K562 (cell line): ENCODE results near the gene TEX14. TPM values are rescaled to one million over a fixed set of nuclear protein-coding genes. Genes with fewer than 3 reads are reported as not detected.
A peak's percentile ranks its signal among the peaks of the same experiment; 100 is the strongest.

Experiments used
- BRD9 ChIP-seq: fragments of 450-650 bp; IDR thresholded peaks from 2 replicates; pipeline ENCODE4 v1.6.1; 2018; ENCODE audit warnings: low read depth; ENCODE audit not compliant: partially characterized antibody
- BRF1 ChIP-seq: IDR thresholded peaks from 3 replicates; pipeline ENCODE4 v1.6.1; 2011; ENCODE audit warnings: borderline replicate concordance, mild to moderate bottlenecking; ENCODE audit not compliant: insufficient read length; ENCODE audit errors: extremely low read depth
- CEBPB ChIP-seq: fragments of 450-650 bp; IDR thresholded peaks from 2 replicates; pipeline ENCODE4 v1.6.1; 2016; ENCODE audit warnings: missing genetic modification characterization, missing compliant biosample characterization
- DPF2 ChIP-seq: fragments of 450-650 bp; IDR thresholded peaks from 2 replicates; pipeline ENCODE4 v1.6.1; 2016
- ID3 ChIP-seq, 2 experiments: fragments of 250-450 bp in 1 of 2; fragments of 450-650 bp in 1 of 2; sonication (Bioruptor Pico) in 1 of 2; IDR thresholded peaks; 2 replicates each; pipeline versions ENCODE4 v1.6.1 to v1.8.0; 2016 to 2021; ENCODE audit warnings: mild to moderate bottlenecking in 2 of 2, moderate library complexity in 2 of 2, missing compliant biosample characterization in 1 of 2, missing genetic modification characterization in 1 of 2
- KAT2B ChIP-seq: IDR thresholded peaks from one replicate; pipeline ENCODE4 v1.6.1; 2012; ENCODE audit warnings: low read depth, mild to moderate bottlenecking, control low read depth, inconsistent platforms, low read length, moderate library complexity
- NRF1 ChIP-seq, 2 experiments: fragments of 450-650 bp; IDR thresholded peaks in 1 of 2; conservative IDR thresholded peaks in 1 of 2; 2 replicates each; pipeline ENCODE4 v1.6.1; 2014; ENCODE audit warnings: mild to moderate bottlenecking in 2 of 2
- PHF8 ChIP-seq: fragments of 200-600 bp; sonication (generic); IDR thresholded peaks from 2 replicates; pipeline ENCODE4 v1.6.1; 2012; ENCODE audit warnings: mixed run types, mild to moderate bottlenecking, inconsistent platforms, low read length, moderate library complexity, borderline replicate concordance
- RNF2 ChIP-seq: sonication (generic); IDR thresholded peaks from 2 replicates; pipeline ENCODE4 v1.6.1; 2016
- TBP ChIP-seq: optimal IDR thresholded peaks from 2 replicates; pipeline ENCODE3; 2011; ENCODE audit warnings: low read depth, low read length, improper control_type of control experiment
- TEAD2 ChIP-seq: fragments of 450-650 bp; IDR thresholded peaks from 2 replicates; pipeline ENCODE4 v1.6.1; 2016; ENCODE audit warnings: missing genetic modification characterization, control low read depth, missing compliant biosample characterization
- TGIF2 ChIP-seq: sonication (generic); formaldehyde crosslinking; IDR thresholded peaks from 2 replicates; pipeline ENCODE4 v1.8.1; 2022; ENCODE audit warnings: mild to moderate bottlenecking, missing genetic modification reagents, moderate library complexity
- ZBTB11 ChIP-seq, 3 experiments: fragments of 200-800 bp in 1 of 3; fragments of 250-450 bp in 1 of 3; fragments of 450-650 bp in 1 of 3; sonication (Bioruptor Pico) in 1 of 3; sonication (Bioruptor generic) in 1 of 3; formaldehyde crosslinking in 1 of 3; IDR thresholded peaks; 2 replicates each; pipeline versions ENCODE4 v1.6.1 to v1.8.0; 2016 to 2022; ENCODE audit warnings: mild to moderate bottlenecking in 2 of 3, missing genetic modification characterization in 2 of 3, missing compliant biosample characterization in 1 of 3, moderate library complexity in 1 of 3
- ZNF134 ChIP-seq: fragments of 250-450 bp; sonication (Bioruptor Pico); conservative IDR thresholded peaks from 2 replicates; pipeline ENCODE4 v1.4.0; 2020
- ZNF224 ChIP-seq: sonication (generic); formaldehyde crosslinking; IDR thresholded peaks from 2 replicates; pipeline ENCODE4 v1.8.0; 2022; ENCODE audit warnings: mild to moderate bottlenecking, missing genetic modification reagents
- ZNF707 ChIP-seq: fragments of 250-450 bp; sonication (Bioruptor Pico); conservative IDR thresholded peaks from 2 replicates; pipeline ENCODE4 v1.8.0; 2022; ENCODE audit warnings: inconsistent platforms, mild to moderate bottlenecking, moderate library complexity
- polyA plus RNA-seq, 8 experiments: library from polyadenylated mRNA; depleted of rRNA in 4 of 8; stranded (reverse) in 5 of 8; unstranded in 3 of 8; fragments of >200 nt; fragmentation: Nextera tagmentation in 2 of 8; fragmentation: Illumina TruSeq in 1 of 8; extraction: Ambion mirVana in 2 of 8; extraction: Trizol in 1 of 8; gene quantifications; 2 replicates each; pipeline versions ENCODE4 v1.2.1 to v1.2.3, GENCODE V29; 2011 to 2014; ENCODE audit warnings: inconsistent platforms in 1 of 8, missing spikeins in 1 of 8
- total RNA-seq, 7 experiments: library from RNA; depleted of rRNA in 6 of 7; stranded (reverse); fragments of >200 nt in 6 of 7; fragmentation: Illumina TruSeq in 2 of 7; extraction: Trizol in 2 of 7; gene quantifications; 2 replicates each; pipeline versions ENCODE4 v1.2.1 to v1.2.3, GENCODE V29; 2011 to 2021; ENCODE audit warnings: low replicate concordance in 1 of 7
- TF ChIP-seq, protein P1 (sequence below): sonication (generic); formaldehyde crosslinking; IDR thresholded peaks from 2 replicates; pipeline ENCODE4 v1.8.1; 2023; ENCODE audit warnings: mild to moderate bottlenecking, missing genetic modification reagents
- TF ChIP-seq, protein P2 (sequence below): fragments of 450-650 bp; IDR thresholded peaks from 2 replicates; pipeline ENCODE4 v1.6.1; 2016
- TF ChIP-seq, protein P3 (sequence below): fragments of 450-650 bp; IDR thresholded peaks from 2 replicates; pipeline ENCODE4 v1.6.1; 2018; ENCODE audit warnings: mild to moderate bottlenecking, low read depth; ENCODE audit not compliant: partially characterized antibody

Gene TEX14
- total and polyA plus RNA-seq, 9 of the 15 experiments (the other 6 are each of a cell fraction or from before 2014, with no cell fraction given), result 0.05 to 0.12 (median 0.09) TPM; not detected in 1

GRCh38 chr17:58666858-58667267, 25.0 kb downstream of the TEX14 start (continued):
- TF ChIP-seq TEAD2 (peak; percentile 69; the same call in 1 of the 2 replicates), NRF1 (conservative IDR thresholded peaks at IDR 0.05 in 1 of 2, IDR thresholded peaks at IDR 0.05 in 1 of 2) (peak; percentile 54 to 59), CEBPB (tag) (peak; percentile 6; the same call in 1 of the 2 replicates), KAT2B (no peak), BRD9 (no peak), DPF2 (peak; percentile 31; the same call in 1 of the 2 replicates), RNF2 (peak; percentile 13; the same call in 1 of the 2 replicates), ZBTB11 (CRISPR knock-in tag; IDR thresholded peaks at IDR 0.05) (peak in 2 of 3 experiments; percentile 12 to 68; a peak in 2 of 6 replicates), BRF1 (no peak), TBP (no peak), ID3 (CRISPR knock-in tag; IDR thresholded peaks at IDR 0.05) (no peak), ID3 (tag; IDR thresholded peaks at IDR 0.05) (peak; percentile 93), ZNF134 (peak; percentile 63; the same call in 1 of the 2 replicates), TGIF2 (no peak), PHF8 (peak; percentile 35; the same call in 1 of the 2 replicates), ZNF707 (peak; percentile 48; the same call in 1 of the 2 replicates), ZNF224 (no peak)
- TF ChIP-seq, protein P1, sequence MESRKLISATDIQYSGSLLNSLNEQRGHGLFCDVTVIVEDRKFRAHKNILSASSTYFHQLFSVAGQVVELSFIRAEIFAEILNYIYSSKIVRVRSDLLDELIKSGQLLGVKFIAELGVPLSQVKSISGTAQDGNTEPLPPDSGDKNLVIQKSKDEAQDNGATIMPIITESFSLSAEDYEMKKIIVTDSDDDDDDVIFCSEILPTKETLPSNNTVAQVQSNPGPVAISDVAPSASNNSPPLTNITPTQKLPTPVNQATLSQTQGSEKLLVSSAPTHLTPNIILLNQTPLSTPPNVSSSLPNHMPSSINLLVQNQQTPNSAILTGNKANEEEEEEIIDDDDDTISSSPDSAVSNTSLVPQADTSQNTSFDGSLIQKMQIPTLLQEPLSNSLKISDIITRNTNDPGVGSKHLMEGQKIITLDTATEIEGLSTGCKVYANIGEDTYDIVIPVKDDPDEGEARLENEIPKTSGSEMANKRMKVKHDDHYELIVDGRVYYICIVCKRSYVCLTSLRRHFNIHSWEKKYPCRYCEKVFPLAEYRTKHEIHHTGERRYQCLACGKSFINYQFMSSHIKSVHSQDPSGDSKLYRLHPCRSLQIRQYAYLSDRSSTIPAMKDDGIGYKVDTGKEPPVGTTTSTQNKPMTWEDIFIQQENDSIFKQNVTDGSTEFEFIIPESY (CRISPR knock-in tag), result 0 out of 2 replicates have a peak, but pooled peaks have one; percentile 20
- TF ChIP-seq, protein P2, sequence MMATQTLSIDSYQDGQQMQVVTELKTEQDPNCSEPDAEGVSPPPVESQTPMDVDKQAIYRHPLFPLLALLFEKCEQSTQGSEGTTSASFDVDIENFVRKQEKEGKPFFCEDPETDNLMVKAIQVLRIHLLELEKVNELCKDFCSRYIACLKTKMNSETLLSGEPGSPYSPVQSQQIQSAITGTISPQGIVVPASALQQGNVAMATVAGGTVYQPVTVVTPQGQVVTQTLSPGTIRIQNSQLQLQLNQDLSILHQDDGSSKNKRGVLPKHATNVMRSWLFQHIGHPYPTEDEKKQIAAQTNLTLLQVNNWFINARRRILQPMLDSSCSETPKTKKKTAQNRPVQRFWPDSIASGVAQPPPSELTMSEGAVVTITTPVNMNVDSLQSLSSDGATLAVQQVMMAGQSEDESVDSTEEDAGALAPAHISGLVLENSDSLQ, result peak; percentile 90
- TF ChIP-seq, protein P3, sequence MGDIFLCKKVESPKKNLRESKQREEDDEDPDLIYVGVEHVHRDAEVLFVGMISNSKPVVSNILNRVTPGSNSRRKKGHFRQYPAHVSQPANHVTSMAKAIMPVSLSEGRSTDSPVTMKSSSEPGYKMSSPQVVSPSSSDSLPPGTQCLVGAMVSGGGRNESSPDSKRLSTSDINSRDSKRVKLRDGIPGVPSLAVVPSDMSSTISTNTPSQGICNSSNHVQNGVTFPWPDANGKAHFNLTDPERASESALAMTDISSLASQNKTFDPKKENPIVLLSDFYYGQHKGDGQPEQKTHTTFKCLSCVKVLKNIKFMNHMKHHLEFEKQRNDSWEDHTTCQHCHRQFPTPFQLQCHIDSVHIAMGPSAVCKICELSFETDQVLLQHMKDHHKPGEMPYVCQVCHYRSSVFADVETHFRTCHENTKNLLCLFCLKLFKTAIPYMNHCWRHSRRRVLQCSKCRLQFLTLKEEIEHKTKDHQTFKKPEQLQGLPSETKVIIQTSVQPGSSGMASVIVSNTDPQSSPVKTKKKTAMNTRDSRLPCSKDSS, result no peak
